ENCODE data around the gene ACACA.

GRCh38 chr17:37147301-37147812, 259.3 kb downstream of the ACACA start:
- TF ChIP-seq SP1 (IDR thresholded peaks at IDR 0.05) (no peak), BHLHE40 (IDR thresholded peaks at IDR 0.05; ENCODE audit: borderline replicate concordance) (no peak), FOXK2 (IDR thresholded peaks at IDR 0.05) (no peak), SUZ12 (IDR thresholded peaks at IDR 0.05) (no peak), FOXM1 (IDR thresholded peaks at IDR 0.05; ENCODE audit: borderline replicate concordance) (no peak)
- TF ChIP-seq, protein P1, sequence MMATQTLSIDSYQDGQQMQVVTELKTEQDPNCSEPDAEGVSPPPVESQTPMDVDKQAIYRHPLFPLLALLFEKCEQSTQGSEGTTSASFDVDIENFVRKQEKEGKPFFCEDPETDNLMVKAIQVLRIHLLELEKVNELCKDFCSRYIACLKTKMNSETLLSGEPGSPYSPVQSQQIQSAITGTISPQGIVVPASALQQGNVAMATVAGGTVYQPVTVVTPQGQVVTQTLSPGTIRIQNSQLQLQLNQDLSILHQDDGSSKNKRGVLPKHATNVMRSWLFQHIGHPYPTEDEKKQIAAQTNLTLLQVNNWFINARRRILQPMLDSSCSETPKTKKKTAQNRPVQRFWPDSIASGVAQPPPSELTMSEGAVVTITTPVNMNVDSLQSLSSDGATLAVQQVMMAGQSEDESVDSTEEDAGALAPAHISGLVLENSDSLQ (IDR thresholded peaks at IDR 0.05): no peak

Measured in HEK293T (cell line).